Inflammatory macrophage treated with lipopolysaccharide for 1 hour (primary cell): ENCODE results near the gene FAAP20.

Experiments
- DNase-seq, 2 donors: peaks; one replicate each; pipeline ENCODE4 v3.0.0-alpha.2; 2020 to 2022

The FAAP20 gene

GRCh38 chr1:2176615-2177014, 18.0 kb downstream of the FAAP20 start:
- DNase-seq = no peak

- no peak for DNase-seq
Measured at GRCh38 chr1:2175681-2176454, 18.7 kb downstream of the FAAP20 start.

GRCh38 chr1:2175055-2175414, 19.5 kb downstream of the FAAP20 start:
- no peak for DNase-seq

- peak in 1 of 2 donors; percentile 33 for DNase-seq
Measured at GRCh38 chr1:2174348-2175054, 20.1 kb downstream of the FAAP20 start.

- DNase-seq = no peak
Measured at GRCh38 chr1:2173546-2174347, 20.8 kb downstream of the FAAP20 start.

GRCh38 chr1:2172551-2173146, 21.9 kb downstream of the FAAP20 start:
- no peak for DNase-seq

GRCh38 chr1:2172012-2172411, 22.6 kb downstream of the FAAP20 start:
- no peak for DNase-seq

- DNase-seq = no peak
Measured at GRCh38 chr1:2170211-2170610, 24.4 kb downstream of the FAAP20 start.

GRCh38 chr1:2169200-2169836, 25.3 kb downstream of the FAAP20 start:
- no peak for DNase-seq

- no peak for DNase-seq
Measured at GRCh38 chr1:2168535-2168934, 26.0 kb downstream of the FAAP20 start.

- DNase-seq = no peak
Measured at GRCh38 chr1:2168090-2168489, 26.5 kb downstream of the FAAP20 start.

- no peak for DNase-seq
Measured at GRCh38 chr1:2166695-2167094, 27.9 kb downstream of the FAAP20 start.

GRCh38 chr1:2166254-2166653, 28.3 kb downstream of the FAAP20 start:
- DNase-seq = no peak

GRCh38 chr1:2165646-2166045, 28.9 kb downstream of the FAAP20 start:
- DNase-seq = no peak

- no peak for DNase-seq
Measured at GRCh38 chr1:2163205-2163604, 31.4 kb downstream of the FAAP20 start.

GRCh38 chr1:2160451-2161300, 33.9 kb downstream of the FAAP20 start:
- DNase-seq = no peak

- DNase-seq = no peak
Measured at GRCh38 chr1:2159124-2159523, 35.4 kb downstream of the FAAP20 start.

GRCh38 chr1:2158272-2158671, 36.3 kb downstream of the FAAP20 start:
- no peak for DNase-seq

GRCh38 chr1:2157856-2158255, 36.7 kb downstream of the FAAP20 start:
- no peak for DNase-seq

GRCh38 chr1:2156866-2157265, 37.7 kb downstream of the FAAP20 start:
- DNase-seq = no peak

- DNase-seq = no peak
Measured at GRCh38 chr1:2155788-2156187, 38.8 kb downstream of the FAAP20 start.

- no peak for DNase-seq
Measured at GRCh38 chr1:2155147-2155598, 39.4 kb downstream of the FAAP20 start.
